GM23338 (cell line): ENCODE measurements around the gene RNF128. TPM values are rescaled to one million over a fixed set of nuclear protein-coding genes. Genes with fewer than 3 reads are reported as not detected.

Source experiments
- ATAC-seq: fragments of 200-7000 bp; cut with Tn5 transposase; 3 replicates; pipeline ENCODE4 v1.9.1; 2020
- DNase-seq: peaks from one replicate; pipeline ENCODE4 v3.0.0-alpha.2; 2015; ENCODE audit warnings: low spot score
- H2AFZ ChIP-seq: fragments of 200-600 bp; sonication (generic); 2 replicates; pipeline ENCODE4 v1.8.0; 2016; ENCODE audit warnings: antibody characterized with exemption, mild to moderate bottlenecking, moderate library complexity
- H3F3A ChIP-seq: fragments of 200-600 bp; sonication (generic); replicated peaks from 2 replicates; pipeline ENCODE4 v1.8.0; 2017; ENCODE audit warnings: antibody characterized with exemption, mixed run types, low read depth
- H3K27ac ChIP-seq: fragments of 200-600 bp; sonication (generic); 2 replicates; pipeline ENCODE4 v1.6.1; 2016; ENCODE audit warnings: low read depth
- H3K27me3 ChIP-seq: fragments of 200-600 bp; sonication (generic); 2 replicates; pipeline ENCODE4 v1.8.0; 2016; ENCODE audit warnings: mild to moderate bottlenecking, mixed run types, moderate library complexity; ENCODE audit not compliant: insufficient read depth
- H3K36me3 ChIP-seq: fragments of 200-600 bp; sonication (generic); 2 replicates; pipeline ENCODE4 v1.8.0; 2016; ENCODE audit warnings: mild to moderate bottlenecking; ENCODE audit not compliant: insufficient read depth
- H3K4me1 ChIP-seq: fragments of 200-600 bp; sonication (generic); 2 replicates; pipeline ENCODE4 v1.8.0; 2016; ENCODE audit warnings: mild to moderate bottlenecking, moderate library complexity; ENCODE audit not compliant: insufficient read depth
- H3K4me2 ChIP-seq: fragments of 200-600 bp; sonication (generic); 2 replicates; pipeline ENCODE4 v1.7.1; 2017; ENCODE audit warnings: mixed run types
- H3K4me3 ChIP-seq: fragments of 200-600 bp; sonication (generic); 2 replicates; pipeline ENCODE4 v1.6.1; 2016; ENCODE audit warnings: mixed run types
- H3K79me2 ChIP-seq: fragments of 200-600 bp; sonication (generic); replicated peaks from 2 replicates; pipeline ENCODE4 v1.8.0; 2017; ENCODE audit warnings: mild to moderate bottlenecking; ENCODE audit not compliant: insufficient read depth
- H3K9me2 ChIP-seq: fragments of 200-600 bp; sonication (generic); 2 replicates; pipeline ENCODE4 v1.8.0; 2017; ENCODE audit not compliant: insufficient read depth
- H4K20me1 ChIP-seq: fragments of 200-600 bp; sonication (generic); replicated peaks from 2 replicates; pipeline ENCODE4 v1.8.0; 2017; ENCODE audit warnings: mild to moderate bottlenecking; ENCODE audit not compliant: insufficient read depth
- H3K27ac Mint-ChIP-seq: 2 replicates; pipeline ENCODE4 v1.8.0; 2020; ENCODE audit warnings: inconsistent platforms, mild to moderate bottlenecking, moderate library complexity, mixed read lengths
- H3K27me3 Mint-ChIP-seq: 3 replicates; pipeline ENCODE4 v1.8.0; 2022; ENCODE audit warnings: low read depth, mild to moderate bottlenecking, moderate library complexity, mixed read lengths, inconsistent platforms; ENCODE audit not compliant: insufficient read depth, poor library complexity
- H3K36me3 Mint-ChIP-seq: 3 replicates; pipeline ENCODE4 v1.8.0; 2021; ENCODE audit warnings: low read depth, mild to moderate bottlenecking, inconsistent platforms, moderate library complexity, mixed read lengths
- H3K4me1 Mint-ChIP-seq: 3 replicates; pipeline ENCODE4 v1.8.0; 2020; ENCODE audit warnings: mild to moderate bottlenecking, inconsistent platforms, mixed read lengths
- H3K4me3 Mint-ChIP-seq: 3 replicates; pipeline ENCODE4 v1.8.0; 2021; ENCODE audit warnings: moderate library complexity, mild to moderate bottlenecking, inconsistent platforms, mixed read lengths
- H3K9me3 Mint-ChIP-seq: 3 replicates; pipeline ENCODE4 v1.8.0; 2020; ENCODE audit warnings: moderate library complexity, mild to moderate bottlenecking, inconsistent platforms, mixed read lengths
- CTCF ChIP-seq, 2 experiments: fragments of 200-600 bp in 1 of 2; sonication (generic) in 1 of 2; conservative IDR thresholded peaks; 2 replicates each; pipeline versions ENCODE4 v1.5.1 to v1.6.1; 2016 to 2017; ENCODE audit warnings: antibody characterized with exemption in 2 of 2, low read depth in 2 of 2, mild to moderate bottlenecking in 2 of 2, moderate library complexity in 1 of 2
- NANOG ChIP-seq: IDR thresholded peaks from 2 replicates; pipeline ENCODE4 v1.6.1; 2016; ENCODE audit warnings: antibody characterized with exemption, borderline replicate concordance
- POLR2AphosphoS5 ChIP-seq: IDR thresholded peaks from 2 replicates; pipeline ENCODE4 v1.6.1; 2016; ENCODE audit warnings: antibody characterized with exemption, low read depth
- ZNF331 ChIP-seq: fragments of 250-450 bp; sonication (Bioruptor Pico); IDR thresholded peaks from 2 replicates; pipeline ENCODE4 v1.5.0; 2020; ENCODE audit warnings: low read depth, mild to moderate bottlenecking, moderate library complexity
- ZNF462 ChIP-seq: fragments of 250-450 bp; sonication (Bioruptor Pico); IDR thresholded peaks from 2 replicates; pipeline ENCODE4 v1.5.0; 2020; ENCODE audit warnings: mild to moderate bottlenecking, moderate library complexity
- polyA plus RNA-seq: library from polyadenylated mRNA; unstranded; fragments of >200 nt; fragmentation: Nextera tagmentation; extraction: Ambion mirVana; gene quantifications from 2 replicates; pipeline ENCODE4 v1.2.1, GENCODE V29; 2016
- total RNA-seq: library from RNA; depleted of rRNA; stranded (reverse); fragments of >200 nt; shearing (Covaris generic); gene quantifications from 2 replicates; pipeline ENCODE4 v1.2.3, GENCODE V29; 2014

The RNF128 gene
- total and polyA plus RNA-seq, 2 experiments from 2014 or later = 1.2 to 3.2 TPM

- Histone ChIP-seq H3K36me3 (no peaks in the 10 kb centered on the region), H2AFZ (no peak overlapping the region), H4K20me1 (no peaks in the 10 kb centered on the region), H3K4me3 (no peak overlapping the region), H3K4me1 (peaks cover 32% of the 10 kb centered on the region), H3F3A (no peaks in the 10 kb centered on the region), H3K9me2 (no peaks in the 10 kb centered on the region), H3K27me3 (no peaks in the 10 kb centered on the region), H3K79me2 (no peaks in the 10 kb centered on the region), H3K27ac (no peak overlapping the region), H3K4me2 (no peak overlapping the region)
- no peak for TF ChIP-seq ZNF331 (CRISPR knock-in tag)
- no peak for TF ChIP-seq CTCF (conservative IDR thresholded peaks at IDR 0.05; ENCODE audit: low read depth in 2 of 2)
- no peak for TF ChIP-seq NANOG
- no peak for TF ChIP-seq POLR2AphosphoS5
- TF ChIP-seq ZNF462 = no peak
- Mint-ChIP-seq H3K27me3 (peaks cover 2% of the 10 kb centered on the region), H3K4me1 (peaks cover 29% of the 10 kb centered on the region), H3K36me3 (no peaks in the 10 kb centered on the region), H3K9me3 (no peaks in the 10 kb centered on the region), H3K27ac (no peak overlapping the region), H3K4me3 (no peak overlapping the region)
- ATAC-seq (no peak), DNase-seq (no peak)
These were observed 53.8 kb downstream of the RNF128 start for GRCh38 chrX:106780264-106780663.
